CD1c-positive myeloid dendritic cell (primary cell): Measurements from ENCODE around the gene UBE2L3.

Experiments used
- DNase-seq: peaks from one replicate; pipeline ENCODE4 v3.0.0-alpha.2; 2016; ENCODE audit errors: extremely low spot score

Gene UBE2L3

DNA sequence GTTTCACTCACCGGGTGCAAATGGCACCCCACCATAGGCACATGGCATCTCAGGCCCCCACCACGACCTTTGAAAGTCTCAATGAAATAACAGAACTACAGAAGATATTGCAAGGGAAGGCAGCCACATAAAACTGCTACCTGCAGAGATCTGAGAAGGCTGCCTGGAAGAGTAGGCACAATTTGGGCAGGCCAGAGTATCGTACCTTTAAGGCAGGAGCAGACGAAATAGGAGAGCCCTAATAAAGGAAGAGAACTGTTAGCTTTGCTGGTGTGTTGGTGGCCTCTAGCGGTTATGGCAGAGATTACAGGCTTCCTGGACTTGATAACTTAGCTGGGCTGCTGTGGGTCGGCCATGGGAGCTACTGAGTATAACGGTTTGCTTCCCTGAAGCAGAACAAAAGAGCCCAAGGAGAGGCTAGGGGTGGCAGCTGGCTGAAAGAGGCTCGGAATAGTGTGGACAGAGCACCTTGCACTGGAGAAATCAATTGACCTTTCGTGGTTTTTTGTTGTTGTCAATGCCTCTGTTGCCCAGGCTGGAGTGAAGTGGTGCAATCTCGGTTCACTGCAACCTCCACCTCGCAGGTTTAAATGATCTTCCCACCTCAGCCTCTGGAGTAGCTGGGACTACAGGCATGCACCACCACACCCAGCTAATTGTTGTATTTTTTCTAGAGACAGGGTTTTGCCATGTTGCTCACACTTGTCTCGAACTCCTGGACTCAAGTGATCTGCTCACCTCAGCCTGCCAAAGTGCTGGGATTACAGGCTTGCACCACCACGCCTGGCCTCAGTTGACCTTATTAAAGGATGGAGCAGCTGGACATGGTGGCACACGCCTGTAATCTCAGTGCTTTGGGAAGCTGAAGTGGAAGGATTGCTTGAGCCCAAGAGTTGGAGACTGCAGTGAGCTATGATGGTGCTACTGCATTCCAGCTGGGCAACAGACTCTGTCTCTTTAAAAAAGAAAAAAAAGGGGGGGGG lies 79.4 kb downstream of the UBE2L3 start:
- DNase-seq = peak; percentile 87

DNA sequence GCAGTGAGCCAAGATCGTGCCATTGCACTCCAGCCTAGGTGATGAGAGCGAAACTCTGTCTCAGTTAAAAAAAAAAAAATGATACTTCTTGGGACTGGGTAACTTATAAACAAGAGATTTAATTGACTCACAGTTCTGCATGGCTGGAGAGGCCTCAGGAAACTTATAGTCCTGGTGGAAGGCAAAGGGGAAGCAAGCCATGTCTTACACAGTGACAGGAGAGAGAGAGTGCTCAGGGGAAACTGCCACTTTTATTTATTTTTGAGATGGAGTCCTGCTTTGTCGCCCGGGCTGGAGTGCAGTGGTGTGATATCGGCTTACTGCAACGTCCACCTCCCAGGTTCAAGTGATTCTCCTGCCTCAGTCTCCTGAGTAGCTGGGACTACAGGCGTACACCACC lies 82.8 kb downstream of the UBE2L3 start:
- no peak for DNase-seq

DNA sequence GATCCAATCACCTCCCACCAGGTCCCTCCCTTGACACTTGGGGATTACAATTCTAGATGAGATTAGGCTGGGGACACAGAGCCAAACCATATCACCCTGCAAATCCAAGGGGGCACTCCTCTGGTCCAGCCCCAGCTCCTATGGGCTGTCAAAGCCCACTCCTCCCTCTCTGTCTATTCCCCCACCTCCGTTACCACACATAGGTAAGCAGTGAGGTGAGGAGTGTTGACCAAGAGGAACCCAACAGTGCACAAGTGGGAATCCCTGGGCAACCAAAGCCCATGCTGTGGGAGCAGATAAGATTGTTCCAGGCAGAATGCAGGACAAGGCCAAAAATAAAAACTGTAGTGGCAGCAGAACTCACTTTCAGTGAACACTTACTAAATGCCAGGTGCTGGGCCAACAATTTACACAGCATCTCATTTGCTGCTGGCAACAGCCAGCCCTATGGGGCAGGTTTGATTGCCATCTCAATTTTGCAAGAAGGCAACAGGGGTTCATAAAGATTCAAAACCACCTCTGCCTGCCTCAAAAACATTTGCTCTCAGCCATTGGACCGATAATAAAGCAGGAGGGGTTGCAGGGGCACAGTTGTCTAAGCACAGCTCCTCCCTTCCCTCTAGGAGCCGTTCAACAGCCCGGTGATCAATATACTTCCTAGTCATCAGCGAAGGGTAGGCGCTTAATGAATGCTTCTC lies 83.5 kb downstream of the UBE2L3 start:
- DNase-seq = no peak

DNA sequence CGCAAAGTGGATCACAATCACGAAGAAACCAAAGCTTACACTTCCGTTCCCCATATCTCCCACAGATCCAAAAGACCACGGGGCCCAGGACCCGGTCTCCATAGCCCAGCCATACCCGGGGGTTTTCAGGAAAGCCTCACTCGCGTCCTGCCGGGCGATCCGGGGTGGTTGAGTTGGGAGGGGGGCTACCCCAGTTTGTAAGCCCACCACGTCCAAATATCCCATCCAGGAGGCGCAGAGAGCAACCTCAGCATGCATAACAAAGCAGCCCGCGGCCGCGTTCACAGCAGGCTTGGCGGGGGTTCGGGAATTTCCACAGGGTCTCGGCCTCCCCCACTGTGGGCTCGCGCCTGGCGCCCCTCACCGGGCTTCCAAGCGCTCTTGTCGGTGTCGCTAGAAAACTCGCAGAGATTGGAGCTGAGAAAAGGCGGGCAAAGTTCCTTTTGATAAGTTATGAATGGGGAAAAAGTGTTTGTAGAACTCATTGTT lies 84.1 kb downstream of the UBE2L3 start:
- DNase-seq = peak; percentile 25

DNA sequence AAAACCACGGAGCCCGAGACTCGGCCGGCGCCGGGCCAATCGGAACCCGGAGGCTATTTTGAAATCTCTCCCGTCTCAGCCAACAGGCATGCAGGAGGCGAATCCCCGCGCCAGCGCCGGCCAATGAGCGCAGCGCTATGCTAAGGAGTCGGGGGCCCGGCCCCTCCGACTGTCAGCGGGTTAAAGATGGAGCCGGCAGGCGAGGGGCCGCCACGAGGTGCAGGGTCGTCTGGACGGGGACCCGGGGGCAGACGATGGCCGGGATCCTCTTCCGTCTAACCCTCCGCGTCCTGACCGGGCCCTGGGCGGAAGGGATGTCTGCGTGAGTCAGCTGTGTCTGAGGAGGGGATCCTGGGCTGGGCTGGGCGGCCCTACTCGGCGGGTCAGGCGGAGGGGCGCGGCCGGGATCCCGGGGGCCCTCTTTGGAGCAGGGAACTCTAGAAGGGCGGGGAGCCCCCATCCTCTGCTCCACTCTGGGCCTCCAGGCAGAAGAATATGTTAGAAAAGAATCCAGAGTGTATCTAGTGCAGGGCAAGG lies 84.6 kb downstream of the UBE2L3 start:
- DNase-seq = peak; percentile 92

DNA sequence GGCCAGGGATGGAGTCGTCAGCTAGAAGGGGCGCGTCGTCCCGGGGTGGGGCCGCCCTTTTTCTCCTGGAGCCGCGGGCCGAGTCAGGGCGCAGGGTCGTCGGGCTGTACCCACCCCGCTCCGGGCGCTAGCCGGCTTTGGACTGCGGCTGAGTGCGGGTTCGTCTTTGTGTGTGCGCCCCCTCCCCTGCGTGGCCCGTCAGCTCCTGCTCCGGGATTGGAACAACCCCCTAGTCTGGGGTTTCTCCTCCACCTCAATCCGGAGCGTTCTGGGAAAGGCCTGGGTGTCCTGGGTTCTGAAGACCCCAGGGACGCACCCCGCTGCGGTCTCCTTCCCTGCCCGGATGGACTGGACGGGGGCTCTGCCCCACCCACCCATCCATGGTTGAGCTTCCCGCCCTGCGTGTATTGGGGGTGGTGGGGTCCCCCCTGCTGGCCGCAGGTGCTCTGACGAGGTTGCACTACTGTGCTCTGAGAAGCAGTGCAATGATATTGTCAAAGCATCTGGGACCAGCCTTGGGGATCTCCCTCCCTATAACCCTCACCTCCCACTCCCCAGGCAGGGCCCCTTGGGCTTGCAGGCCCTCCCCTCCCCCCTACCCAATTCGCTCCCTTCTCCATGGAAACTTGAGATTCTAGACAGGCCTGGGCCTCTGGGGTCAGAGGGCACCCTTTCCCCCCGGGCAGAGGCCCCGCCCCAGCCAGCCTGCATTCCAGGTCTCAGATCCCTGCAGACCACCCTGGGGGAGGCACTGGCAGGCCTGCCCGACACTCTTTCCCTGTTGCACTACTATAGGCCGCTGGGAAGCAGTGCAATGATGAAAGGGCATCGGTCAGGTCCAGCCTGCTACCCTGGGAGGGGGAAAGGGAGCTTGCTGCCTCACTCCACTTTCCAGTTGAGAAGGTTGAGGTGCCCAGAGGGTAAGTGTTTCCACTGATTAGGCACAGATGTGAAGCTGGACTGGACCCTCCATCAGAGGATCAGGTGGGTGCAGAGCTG lies 85.3 kb downstream of the UBE2L3 start:
- no peak for DNase-seq

DNA sequence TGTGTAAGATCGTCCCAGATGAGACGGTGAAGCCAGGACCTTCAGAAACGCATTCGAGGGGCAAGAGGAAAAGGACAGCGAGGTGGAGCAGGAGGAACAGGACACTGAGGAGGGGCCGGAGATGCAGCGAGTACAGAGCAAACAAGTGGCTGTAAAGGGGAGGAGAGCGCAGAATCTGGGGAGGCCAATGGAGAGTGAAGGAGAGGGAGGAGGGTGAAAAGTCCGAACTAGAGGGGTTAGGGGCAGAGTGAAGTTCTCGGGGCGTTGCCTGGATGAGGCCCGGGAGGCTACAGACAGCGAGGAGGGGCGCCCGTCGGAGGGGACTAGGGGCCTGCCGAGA lies 89.5 kb downstream of the UBE2L3 start:
- DNase-seq = no peak

DNA sequence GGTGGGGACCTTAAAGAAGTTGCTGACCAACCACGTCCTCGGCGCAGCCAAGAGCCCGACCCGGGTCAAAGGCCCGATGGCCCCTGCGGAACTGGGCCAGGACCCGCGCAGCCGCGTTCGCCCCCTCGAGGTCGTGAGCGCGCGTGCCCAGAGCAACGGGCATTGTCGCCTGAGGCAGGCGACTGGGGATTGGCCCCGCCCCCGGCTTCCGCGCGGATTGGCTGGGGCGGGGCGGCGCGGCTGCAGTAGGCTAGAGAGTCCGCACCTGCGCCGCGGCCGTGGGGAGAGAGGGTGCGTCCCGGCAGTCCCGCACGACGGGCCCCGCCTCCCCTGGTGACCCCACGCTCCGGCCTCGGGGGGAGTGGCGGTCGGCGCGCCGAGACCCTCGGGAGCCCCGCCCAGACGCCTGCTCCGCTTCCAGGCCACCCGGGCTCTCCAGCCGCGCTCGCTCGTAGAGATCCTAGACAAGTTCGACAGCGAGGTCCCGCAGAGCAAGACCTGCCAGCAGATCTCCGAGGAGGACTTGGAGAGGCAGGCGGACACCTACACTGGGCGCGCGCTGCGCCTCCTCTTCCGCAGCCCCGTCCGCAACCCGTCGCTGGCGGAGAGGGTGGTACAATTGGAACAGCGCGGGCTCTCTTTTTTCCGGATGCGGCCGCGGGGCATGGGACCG lies 90.0 kb downstream of the UBE2L3 start:
- DNase-seq = peak; percentile 88

DNA sequence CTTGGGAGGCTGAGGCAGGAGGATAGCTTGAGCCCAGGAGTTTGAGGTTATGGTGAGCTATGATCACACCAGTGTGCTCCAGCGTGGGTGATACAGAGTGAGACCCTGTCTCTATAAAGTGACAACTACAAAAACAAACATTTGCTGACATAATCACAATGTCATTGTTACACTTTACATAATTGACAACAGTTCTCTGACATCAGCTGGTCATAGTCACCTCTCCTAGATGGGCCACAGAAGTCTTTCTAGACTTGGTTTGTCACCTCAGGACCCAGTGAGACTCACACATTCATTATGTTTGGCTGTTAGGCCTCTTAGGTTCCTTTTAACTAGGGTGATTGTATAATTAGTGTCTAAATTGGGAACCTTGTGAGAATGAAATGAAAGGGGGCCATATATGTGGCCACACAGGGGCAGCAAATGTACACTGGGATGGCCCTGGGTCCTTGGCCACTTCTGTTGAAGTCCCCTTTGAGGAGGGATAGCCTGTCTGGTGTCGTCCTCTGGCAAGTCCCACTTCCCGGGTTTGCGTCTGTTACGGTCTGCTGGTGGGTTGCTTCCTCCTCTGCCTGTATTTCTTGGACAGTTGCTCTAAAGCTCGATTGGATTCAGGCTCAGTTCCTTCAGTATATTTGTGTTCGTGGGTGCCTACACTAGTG lies 92.5 kb downstream of the UBE2L3 start:
- DNase-seq = no peak

DNA sequence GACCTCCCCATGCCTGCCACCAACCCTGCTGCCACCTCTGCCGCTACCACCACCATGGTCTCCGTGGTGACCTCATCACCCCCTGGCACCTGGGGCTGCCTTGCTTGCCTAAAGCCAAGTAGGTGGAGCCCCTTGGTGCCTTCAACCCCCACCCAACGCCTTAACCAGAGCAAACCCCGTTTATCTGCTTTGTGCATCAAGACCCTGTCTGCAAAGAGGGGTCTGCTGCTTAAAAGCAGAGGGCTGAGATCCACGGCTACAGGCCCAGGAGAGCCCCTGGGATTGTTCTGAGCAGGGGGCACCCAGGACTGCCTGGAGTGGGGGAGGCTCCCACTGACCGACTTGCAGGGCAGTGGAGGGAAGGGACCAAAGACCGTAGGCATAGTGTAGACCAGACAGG lies 93.4 kb downstream of the UBE2L3 start:
- DNase-seq = no peak

DNA sequence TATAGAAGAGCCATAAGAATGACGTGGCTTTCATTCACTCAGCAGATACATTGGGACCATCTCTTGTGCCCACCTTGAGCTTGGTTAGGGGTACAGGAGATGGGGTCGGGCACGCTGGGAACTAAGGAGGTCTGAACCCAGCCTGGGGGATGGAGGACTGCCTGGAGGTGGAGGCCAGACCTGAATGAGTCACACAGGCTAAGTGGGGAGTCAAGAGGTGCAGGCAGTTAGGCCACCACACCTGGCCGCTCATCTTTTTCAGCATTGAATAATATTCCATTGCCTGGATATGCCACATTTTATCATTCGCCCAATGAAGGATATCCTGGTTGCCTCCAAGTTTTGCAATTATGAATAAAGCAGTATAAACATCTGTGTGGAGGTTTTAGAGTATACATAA lies 94.5 kb downstream of the UBE2L3 start:
- DNase-seq = no peak

DNA sequence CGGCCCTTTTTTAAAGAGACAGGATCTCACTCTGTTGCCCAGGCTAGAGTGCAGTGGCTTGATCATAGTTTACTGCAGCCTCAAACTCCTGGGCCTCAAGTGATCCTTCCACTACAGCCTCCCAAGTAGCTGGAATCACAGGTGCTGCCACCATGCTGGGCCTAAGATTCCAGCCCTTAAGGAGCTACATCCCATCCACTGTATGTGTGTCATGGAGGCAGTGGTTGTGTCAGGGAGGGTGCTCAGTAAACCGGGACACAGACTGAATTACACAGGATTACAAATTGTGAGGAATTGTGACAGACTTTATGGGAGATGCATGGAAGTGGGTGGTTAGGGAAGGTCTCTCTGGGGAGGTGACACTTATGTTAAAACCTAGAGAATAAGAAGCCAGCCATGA lies 96.2 kb downstream of the UBE2L3 start:
- DNase-seq = no peak

DNA sequence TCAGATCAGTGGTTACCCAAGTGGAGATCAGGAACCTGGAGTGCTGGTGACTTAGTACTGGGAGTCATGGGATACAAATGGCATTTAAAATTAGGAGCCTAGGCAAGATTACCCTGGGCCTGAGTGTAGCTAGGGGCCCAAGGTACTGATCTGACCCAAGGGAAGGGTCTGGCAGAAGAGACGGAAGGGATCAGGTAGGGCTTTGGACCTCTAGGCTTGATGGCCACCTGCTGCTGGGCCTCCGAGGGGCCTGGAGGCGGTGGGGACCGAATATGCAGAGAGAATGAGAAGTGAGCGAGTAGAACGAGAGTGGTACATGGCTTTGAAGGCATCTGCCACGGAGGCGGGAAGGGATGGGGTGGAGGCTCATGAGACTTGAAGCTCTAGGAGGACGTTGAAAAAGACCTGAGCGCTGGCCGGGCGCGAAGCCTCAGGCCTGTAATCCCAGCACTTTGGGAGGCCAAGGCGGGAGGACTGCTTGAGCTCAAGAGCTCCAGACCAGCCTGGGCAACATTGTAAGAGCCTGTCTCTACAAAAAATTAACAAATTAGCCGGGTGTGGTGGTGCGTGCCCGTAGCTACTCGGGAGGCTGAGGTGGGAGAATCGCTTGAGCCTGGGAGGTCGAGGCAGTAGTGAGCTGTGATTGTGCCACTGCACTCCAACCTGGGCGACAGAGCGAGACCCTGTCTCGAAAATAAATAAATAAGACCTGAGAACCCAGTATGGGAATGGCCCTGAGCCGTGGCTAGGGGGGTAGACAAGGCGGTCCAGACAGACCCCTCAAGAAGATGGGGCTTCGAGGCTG lies 97.7 kb downstream of the UBE2L3 start:
- DNase-seq = no peak

DNA sequence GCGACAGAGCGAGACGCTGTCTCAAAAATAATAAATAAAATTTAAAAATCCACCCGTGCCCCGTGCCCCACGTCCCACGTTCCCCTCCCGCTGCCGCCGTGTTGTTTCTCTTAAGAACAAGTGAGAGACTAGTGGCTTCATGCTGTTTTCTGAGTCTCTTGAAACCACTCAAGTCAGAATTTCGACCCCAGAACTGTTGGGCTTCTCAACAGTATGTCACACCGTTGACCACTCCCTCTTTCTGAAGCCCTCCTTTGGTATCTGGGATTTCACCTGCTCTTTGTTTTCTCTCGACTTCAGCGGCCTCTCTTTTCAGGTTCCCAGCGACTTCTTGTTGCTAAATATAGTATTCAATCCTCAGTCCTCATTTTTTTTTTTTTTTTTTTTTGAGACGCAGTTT lies 99.3 kb downstream of the UBE2L3 start:
- DNase-seq = no peak

DNA sequence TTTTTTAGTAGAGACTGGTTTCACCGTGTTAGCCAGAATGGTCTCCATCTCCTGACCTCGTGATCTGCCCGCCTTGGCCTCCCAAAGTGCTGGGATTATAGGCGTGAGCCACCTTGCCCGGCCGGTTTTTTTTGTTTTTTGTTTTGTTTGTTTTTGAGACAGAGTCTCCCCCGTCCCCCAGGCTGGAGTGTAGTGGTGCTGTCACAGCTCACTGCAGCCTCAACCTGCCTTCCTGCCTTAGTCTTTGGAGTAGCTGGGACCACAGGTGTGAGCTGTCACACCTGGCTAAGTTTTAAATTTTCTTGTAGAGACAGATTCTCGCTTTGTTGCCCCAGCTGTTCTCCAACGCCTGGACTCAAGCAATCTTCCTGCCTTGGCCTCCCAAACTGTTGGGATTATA lies 101.5 kb downstream of the UBE2L3 start:
- DNase-seq = no peak

DNA sequence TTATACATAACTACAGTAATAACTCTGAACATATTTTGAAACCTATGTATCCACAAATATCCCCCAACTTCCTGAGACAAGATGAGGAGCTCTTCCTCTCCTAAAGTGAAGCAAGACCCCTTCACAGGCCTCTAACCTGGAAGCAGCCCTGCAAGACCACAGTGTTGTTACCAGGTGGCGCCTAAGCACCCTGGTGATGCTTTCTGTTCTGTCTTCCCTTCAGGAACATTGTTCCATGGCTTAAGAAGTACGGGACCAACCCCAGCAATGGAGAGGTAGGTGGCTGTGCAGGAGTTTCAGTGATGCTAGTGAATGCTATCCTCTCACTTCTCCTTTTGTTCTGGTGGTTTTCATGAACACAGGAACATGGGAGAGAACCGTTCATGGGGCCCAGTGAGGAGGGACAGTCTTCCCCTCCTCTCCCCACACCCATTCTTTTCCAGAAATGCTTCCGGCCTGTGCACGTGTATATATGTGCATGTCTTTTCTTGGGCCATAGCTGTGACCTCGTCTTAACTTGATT lies 104.7 kb downstream of the UBE2L3 start:
- no peak for DNase-seq
